NCI-H2196 (cell line): ENCODE measurements around the gene SIGLEC7.

Experiments
- DNase-seq: peaks from one replicate; lab custom pipeline; 2025; ENCODE audit not compliant: unreplicated experiment; lab: John Stamatoyannopoulos, UW

Gene SIGLEC7

GRCh38 chr19:51166846-51167490 is 24.9 kb downstream of the SIGLEC7 start:
- no peak for DNase-seq

GRCh38 chr19:51168564-51169282 is 26.6 kb downstream of the SIGLEC7 start:
- DNase-seq = no peak

DNA sequence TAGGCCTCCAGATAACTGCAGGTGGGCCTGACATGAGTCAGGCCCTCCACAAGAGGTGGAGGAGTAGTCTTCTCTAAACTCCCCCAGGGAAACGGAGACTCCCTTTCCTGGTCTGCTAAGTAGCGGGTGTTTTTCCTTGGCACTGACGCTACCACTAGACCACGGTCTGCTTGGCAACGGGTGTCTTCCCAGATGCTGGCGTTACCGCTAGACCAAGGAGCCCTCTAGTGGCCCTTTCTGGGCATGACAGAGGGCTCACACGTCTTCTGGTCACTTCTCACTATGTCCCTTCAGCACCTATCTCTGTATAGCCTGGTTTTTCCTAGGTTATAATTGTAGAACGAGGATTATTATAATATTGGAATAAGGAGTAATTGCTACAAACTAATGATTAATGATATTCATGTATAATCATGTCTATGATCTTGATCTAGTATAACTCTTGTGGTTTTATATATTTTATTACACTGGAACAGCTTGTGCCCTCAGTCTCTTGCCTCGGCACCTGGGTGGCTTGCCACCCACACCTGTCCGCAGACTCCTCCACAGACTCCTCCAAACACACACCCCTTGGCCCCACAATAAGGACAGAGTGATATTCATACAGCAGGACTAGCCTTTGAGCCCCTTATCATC is 27.3 kb downstream of the SIGLEC7 start:
- DNase-seq = peak; percentile 80

DNA sequence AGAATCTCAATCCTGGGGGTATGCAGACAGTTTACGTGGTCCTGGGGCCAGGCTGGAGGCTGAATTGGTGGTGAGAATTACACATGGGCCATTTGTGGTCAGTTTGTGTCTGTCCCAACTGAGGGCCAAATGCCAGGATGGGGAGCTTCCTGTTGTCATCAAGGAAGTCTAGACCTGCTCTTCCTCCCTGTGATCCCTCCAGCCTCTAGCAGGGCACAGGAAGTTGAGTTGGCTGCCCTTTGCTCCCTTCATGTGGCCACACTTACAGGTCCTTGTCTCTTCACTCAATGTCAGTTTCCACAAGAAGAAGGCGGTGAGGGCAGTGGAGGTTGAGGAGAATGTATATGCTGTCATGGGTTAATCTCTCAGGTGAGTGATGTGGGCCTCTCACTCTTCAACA is 30.1 kb downstream of the SIGLEC7 start:
- no peak for DNase-seq

GRCh38 chr19:51173681-51174080 is 31.6 kb downstream of the SIGLEC7 start:
- DNase-seq = no peak

DNA sequence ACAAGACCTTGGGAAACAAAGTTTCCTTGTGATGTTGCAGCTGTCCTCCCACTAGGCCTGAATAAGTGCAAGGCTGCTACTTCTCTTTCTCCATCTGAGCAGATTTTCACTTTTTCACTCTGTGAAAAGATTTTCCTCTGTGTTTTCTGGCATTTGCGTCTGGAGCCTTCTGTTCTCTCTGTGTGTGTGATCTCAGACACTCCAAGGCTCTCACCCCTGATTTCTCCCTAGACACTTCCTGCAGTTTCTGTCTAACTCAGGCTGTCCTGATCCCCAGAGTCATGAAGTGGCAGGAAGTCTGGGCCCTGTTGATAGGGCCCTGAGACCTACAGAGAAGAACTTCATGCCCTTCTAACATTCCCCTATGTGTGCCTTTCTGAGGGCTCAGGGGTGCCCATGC is 37.2 kb downstream of the SIGLEC7 start:
- no peak for DNase-seq

DNA sequence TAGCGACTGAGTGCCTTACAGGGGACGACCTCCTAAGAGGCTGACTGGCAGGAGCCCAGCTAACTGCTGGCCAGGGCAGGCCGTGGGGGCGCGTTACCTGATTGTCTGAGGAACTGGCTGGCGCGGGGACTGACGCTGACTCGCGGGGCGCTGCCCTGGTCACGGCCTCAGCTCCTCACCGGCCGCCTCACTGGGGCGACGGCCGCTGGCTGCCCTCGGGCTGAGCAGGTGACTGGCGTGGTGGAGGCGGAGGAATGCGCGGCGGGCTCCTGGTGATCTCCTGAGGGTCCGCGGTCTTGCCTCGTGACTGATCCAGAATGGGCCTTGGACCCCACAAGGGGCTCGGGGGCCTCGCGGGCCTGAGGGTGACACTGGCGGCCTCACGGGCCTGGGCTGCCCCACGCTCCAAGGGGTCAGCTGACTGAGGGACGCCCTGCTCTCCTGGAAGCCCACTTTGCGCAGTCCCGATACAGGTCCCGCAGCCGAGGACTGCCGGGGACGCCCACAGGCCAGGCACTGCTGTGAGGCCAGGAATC is 39.3 kb downstream of the SIGLEC7 start:
- no peak for DNase-seq

- no peak for DNase-seq
Observed at GRCh38 chr19:51181913-51182419, 39.9 kb downstream of the SIGLEC7 start.

DNA sequence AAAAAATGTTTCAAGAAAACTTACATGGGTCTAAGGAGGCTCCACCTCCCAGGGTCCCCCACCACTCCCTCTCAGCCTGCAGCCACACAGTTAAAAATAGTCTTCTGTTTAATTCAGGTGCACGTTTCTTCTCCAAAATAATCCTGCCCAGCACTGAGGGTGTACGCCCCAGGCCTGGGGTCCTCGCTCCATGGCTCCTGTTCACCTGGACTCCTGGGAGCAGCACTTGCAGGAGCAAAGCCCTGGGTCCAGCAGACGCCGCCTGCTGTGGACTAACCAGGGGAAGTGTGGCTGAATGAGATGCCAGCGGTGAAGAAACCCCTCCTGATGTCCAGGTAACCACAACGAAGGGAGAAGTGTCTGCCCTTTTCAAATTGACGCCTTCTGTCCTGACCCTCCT is 41.5 kb downstream of the SIGLEC7 start:
- DNase-seq = no peak

GRCh38 chr19:51185069-51185867 is 43.2 kb downstream of the SIGLEC7 start:
- DNase-seq = no peak

DNA sequence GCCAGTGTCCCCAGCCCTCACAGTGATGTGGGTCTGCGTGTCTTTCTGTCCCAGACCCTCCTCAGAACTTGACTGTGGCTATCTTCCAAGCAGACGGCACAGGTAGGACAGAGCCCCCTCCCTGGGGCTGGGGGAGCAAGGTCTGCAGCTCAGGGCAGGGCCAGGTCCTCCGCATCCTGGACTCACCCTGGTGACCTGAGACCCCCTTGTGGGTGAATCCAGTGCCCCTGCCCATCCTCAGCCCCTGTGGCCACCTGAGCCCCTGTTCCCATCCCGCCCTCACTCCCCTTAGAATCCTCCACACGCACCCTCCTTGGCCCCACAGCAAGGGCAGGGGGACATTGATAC is 43.7 kb downstream of the SIGLEC7 start:
- no peak for DNase-seq

DNA sequence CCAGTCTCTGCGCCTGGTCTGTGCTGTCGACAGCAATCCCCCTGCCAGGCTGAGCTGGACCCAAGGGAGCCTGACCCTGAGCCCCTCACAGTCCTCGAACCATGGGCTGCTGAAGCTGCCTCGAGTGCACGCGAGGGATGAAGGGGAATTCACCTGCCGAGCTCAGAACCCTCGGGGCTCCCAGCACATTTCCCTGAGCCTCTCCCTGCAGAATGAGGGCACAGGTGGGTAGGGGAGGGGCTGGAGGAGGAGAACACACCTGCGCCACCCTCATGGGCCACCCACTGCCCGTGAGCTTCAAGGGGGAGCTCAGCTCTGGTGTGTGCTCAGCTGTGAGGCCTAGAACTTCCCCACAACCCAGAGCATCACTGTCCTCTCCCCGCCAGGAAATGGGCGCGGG is 44.2 kb downstream of the SIGLEC7 start:
- no peak for DNase-seq

DNA sequence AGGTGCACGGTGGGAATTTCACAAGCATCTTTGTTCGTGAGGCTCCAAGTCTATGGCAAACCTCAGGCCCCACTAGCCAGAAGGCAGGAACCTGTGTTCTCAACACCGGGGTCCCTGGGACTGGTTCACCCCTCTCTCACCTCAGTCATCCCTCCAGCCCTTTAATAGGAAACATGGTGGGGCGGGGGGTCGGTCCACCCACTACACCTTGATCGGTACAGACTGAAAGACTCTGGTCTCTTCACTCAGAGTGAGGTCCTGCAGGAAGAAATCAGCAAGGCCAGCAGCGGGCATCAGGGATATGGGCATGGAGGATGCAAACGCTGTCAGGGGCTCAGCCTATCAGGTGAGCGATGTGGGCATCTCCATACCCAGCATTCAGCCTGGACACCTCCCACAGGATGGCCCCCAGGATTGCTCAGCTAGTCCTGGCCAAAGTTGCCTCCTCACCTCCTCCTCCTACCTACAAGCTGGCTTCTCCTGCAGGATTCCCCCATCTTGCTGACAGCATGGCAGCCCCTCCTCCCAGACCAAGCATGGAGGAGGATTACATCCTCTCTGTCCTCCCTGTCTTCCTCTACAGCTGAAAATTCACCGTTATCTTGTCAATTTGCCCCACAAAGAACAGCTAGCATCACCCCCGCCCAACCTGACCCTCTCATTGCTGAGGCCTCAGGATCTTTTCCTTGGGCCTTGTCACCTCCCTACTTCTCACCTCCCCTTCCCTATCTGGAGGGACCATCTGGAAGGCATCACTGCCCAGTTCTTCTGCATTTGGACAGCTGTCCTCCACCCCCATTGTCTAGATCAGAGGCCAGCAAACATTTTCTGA is 45.5 kb downstream of the SIGLEC7 start:
- no peak for DNase-seq

DNA sequence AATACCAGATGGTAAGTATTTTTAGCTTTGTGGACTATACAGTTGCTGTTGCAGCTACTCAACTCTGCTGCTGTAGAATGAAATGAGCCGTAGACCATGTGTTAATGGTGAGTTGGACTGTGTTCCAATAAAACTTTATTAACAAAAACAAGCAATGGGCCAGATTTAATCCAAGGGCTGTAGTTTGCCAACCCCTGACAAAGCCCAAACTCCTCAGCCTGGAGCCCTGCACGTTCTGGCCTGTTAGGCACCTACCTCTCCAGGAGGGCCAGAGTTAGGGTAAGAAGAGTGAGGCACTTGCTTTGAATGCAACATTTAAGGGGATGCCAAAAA is 46.1 kb downstream of the SIGLEC7 start:
- DNase-seq = no peak

GRCh38 chr19:51192689-51193088 is 50.6 kb downstream of the SIGLEC7 start:
- no peak for DNase-seq

DNA sequence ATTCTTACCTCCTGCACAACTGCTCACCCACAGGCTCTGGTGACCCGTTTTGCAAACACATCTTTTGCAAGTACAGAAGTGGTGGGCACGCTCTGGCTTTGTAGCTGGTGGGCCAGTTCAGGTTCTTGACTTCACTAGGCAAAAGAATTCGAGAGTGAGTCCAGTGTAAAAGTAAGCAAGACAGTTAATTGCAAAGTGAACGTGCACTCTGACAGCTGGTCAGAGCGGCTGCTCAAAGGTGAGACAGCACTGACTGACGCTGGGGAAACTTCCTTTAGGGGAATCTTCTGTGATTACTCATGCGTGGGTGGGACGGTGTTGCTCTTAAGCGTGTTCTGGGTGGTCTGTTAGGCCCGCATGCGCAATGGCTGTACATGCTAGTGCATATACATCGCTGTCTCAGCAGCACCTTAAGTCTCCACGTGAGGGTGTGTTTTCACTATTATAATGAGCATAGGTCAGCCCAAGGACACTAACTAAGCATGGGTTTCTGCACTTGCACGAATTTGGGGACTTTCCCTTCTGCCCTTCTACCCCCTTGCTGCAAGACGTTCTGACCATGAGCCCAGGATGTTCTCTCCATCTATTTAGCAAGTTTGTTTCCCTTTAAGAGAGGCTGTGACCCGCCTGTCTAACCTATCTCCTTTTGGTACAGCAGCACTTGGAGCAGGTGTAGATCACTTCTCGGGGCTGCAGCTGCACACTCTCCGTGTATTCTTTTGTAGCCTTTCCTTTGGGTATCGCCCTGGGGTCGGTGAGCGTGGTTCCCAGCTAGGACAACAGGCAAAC is 52.6 kb downstream of the SIGLEC7 start:
- no peak for DNase-seq

- no peak for DNase-seq
Observed at GRCh38 chr19:51195316-51195586, 53.1 kb downstream of the SIGLEC7 start.

DNA sequence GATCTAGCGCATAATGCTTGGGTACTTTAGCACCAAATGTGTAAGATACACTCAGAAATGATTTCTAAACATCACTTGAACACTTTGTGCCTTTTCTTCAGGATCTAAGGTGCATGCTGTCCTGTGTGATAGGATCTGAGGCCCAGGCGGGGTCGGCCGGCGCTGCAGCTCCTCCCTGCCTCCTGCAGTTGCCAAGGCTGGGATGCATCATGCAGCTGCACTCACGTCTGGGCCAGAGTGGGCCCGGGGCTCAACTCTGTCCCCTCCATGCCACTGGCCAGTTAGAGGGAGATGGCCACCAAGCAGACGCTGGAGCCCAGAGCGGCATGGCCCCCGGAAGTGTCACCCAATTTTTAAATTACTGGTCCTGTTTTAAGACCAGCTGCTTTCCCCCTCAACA is 53.5 kb downstream of the SIGLEC7 start:
- DNase-seq = no peak

- DNase-seq = no peak
Observed at GRCh38 chr19:51196181-51196580, 54.1 kb downstream of the SIGLEC7 start.

GRCh38 chr19:51198641-51199040 is 56.5 kb downstream of the SIGLEC7 start:
- no peak for DNase-seq
